Activated CD8-positive, alpha-beta memory T cell treated with anti-CD3 and anti-CD28 coated beads for 1 hour (primary cell): ENCODE results near the gene RNF150.
"Not testable (repeated sequence)": the region's sequence is repeated elsewhere in the genome, so short reads cannot be mapped to it uniquely, and the experiment has no call there.

Experiments
- DNase-seq, 2 donors: peaks; one replicate each; pipeline ENCODE4 v3.0.0-alpha.2; 2020; ENCODE audit warnings: low read depth in 1 of 2; ENCODE audit errors: extremely low read depth in 1 of 2

RNF150 gene

DNA sequence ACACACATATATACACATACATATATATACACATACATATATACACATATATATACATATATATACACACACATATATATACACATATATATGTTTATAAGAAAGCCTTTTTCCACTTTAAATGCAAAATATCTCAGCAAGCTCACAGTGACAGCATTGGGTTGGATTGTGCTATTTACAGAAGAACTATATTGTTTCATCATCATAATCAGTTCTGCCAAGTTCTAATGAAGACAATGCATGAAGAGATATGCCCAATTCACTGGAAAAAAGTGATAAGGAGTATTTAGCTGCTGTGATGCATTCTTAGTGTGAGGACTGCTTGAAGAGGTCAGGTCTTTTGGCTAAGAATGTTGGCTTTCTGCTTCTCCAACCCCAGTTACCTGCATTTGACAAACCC, 54.4 kb downstream of the RNF150 start:
- DNase-seq = no peak

- DNase-seq = no peak
Observed at GRCh38 chr4:141077611-141078225, 55.6 kb downstream of the RNF150 start.

DNA sequence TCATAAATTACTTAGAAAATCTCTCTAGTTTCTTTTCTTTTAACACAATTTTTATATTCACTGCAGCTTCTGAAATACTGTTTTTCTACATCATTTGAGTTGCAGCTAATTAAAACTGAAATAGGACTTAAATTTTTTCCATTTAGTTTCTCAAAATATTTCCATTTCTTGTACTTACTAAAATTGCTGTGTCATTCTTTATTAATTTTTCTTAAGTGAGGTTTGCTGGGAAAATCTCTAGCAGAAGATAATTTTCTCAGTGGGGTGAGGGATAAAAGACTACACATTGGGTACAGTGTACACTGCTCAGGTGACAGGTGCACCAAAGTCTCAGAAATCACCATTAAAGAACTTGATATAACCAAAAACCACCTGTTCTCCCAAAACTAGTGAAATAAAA, 57.7 kb downstream of the RNF150 start:
- DNase-seq = no peak

DNA sequence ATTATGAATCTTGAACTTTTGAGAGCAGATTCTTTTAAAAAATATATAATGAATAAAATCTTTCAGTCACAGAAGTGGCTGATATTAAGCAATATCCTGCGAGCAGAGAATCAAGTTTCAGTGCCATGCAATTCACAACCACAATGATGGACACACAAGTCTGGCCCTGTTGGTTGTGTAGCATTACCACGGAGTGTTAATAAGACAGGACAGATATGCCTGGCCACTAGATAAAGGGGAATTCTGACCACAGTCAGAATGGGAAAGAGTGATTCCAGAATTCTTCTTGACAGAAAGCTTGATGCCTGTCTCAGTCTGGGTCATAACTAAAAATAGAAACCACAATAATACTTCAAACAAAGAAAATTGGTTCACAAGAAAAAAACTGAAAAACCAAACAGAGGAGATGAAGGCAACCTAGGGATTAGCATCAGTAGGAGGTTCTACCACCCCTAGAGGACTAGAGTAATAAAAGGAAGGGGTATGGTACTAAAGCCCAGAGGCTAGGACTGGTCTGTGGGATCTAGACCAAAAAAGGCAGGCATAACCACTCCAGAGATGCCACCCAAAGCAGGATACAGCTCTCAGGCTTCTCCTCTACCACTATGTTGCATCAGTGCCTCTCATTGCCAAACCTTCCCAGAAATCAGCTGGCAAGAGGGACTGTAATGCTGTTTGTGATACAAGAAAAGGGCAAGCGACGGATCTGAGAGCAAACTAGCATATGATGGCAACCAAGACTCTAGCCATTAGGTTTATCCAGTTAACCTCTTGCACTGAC, 59.0 kb downstream of the RNF150 start:
- no peak for DNase-seq

- no peak for DNase-seq
Observed at GRCh38 chr4:141066690-141067089, 66.6 kb downstream of the RNF150 start.

- no peak for DNase-seq
Observed at GRCh38 chr4:141065872-141066271, 67.4 kb downstream of the RNF150 start.

DNA sequence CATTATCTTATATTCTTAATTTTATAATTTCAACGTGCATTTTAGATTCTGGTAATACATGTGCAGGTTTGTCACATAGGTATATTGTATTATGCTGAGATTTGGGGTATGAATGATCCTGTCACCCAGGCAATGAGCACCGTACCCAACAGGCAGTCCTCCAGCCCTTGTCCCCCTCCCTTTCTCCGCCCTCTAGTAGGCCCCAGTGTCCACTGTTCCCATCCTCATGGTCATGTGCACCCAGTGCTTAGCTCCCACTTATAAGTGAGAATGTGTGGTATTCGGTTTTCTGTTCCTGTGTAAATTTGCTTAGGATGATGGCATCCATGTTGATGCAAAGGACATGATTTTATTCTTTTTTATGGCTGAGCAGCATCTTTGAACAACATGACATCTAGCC, 70.6 kb downstream of the RNF150 start:
- DNase-seq = no peak

DNA sequence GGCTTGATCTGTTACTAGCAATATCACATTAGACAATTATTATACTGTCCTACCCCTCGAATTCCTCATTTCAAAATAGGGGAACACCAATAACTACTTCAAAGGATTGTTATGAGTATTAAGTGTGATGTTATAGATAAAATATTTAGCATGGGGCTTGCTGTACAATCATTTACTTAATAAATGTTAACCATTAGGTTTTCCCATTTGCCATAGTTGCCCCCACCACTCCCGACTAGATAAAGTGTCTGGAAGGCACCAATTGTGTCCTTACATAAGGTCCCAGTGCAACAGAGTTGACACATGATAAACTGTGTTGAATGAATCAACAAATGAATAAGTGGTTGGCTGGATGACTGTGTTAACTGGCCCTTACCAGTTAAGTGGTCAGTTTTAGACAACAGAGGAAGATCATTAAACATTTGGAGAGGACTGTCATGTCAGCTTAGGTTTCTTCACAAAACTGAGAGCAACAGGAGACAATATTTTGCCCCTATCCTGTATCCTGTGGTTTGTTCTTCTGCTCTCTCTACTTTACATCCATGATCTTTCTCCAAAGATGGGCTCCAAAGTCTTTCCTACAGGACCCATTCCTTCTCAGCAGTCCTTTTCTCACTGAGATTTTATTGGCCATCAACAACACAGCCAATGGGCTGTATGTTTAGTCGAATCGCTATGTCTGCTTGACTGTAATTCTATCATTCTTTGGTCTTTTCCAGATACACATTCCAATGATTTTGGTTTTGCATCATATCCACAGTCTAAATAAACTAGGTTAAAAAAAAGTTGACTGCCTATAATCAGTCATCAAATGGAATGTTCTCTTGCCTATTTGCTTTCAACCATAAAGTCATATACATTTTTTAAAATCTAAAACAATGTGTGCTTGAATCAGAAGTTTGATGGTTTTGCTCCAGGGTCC, 74.4 kb downstream of the RNF150 start:
- no peak for DNase-seq

GRCh38 chr4:141057582-141057981, 75.7 kb downstream of the RNF150 start:
- no peak for DNase-seq

DNA sequence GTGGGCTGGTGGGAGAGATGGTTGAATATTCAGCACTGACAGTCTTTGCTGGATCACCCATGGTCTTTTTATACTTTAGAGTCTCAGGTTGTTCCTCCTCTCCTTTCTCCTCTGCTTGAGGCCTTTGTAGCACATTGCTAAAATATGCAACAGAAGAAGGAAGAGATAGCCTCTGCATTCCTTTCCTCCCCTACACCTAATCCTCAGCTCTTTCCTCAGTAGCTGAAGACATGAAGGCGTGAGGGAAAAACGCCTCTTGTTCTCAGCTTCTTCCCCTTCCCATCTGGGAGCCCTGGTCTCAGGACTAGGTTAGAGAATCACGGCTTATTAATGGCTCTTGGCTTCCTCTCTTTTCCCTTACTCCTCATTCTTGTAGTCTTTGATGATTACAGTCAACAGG, 76.8 kb downstream of the RNF150 start:
- DNase-seq = no peak

DNA sequence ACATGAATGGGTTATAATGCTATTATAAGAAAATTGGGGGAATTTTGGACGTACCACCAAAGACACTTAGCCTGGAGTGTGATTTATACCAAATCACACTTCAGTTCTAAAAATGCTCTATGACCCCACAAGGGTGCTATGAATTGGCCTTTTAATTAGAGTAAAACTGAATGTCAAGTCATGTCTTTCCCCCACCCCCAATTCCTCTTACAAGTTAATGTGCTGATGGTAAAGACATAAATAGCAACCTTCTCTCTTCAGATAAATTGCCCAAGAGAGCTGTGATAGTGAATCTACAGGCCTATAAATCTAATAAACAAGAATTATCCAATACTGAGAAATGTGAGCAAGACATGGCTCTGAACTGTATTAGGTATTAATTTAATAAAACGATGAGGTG, 78.8 kb downstream of the RNF150 start:
- DNase-seq = no peak

DNA sequence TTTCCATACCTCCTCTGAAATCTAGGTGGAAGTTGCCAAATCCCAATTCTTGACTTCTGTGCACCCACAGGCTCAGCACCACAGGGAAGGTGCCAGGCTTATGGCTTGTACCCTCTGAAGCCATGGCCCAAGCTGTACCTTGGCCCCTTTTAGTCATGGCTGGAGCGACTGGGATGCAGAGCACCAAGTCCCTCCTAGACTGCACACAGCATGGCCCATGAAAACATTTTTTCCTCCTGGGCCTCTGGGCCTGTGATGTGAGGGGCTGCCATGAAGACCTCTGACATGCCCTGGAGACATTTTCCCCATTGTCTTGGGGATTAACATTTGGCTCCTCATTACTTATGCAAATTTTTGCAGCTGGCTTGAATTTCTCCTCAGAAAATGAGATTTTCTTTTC, 82.3 kb downstream of the RNF150 start:
- DNase-seq = not testable (repeated sequence)

DNA sequence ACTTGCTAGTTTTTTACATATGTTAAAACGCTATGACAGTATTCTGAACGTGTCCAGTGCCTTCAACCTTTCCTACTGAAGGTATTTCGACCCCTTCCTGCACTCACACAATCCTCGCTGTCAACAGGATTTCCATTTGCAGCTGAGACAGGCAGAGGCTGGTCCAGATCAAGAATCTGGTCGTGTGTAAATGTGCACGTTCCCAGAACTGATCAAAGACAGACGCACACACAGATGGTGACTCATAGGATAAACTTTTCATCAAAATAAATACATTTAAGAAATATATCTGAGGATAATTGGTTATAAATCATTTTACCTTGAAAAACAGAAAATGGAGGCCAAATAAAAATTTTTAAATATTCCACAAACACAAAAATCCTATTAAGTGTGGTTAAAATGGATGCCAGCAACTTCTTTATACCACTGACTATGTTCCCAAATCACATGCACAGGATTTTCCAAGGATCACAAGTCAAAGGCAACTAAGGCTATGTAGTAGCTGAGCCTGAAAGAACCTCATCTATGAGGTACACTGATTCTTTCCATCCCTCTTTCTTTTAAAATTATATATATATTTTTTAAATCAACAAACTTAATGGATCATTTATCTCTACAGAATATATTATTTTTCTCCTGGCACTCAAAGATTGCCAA, 85.9 kb downstream of the RNF150 start:
- no peak for DNase-seq

GRCh38 chr4:141046255-141046654, 87.0 kb downstream of the RNF150 start:
- DNase-seq = no peak

DNA sequence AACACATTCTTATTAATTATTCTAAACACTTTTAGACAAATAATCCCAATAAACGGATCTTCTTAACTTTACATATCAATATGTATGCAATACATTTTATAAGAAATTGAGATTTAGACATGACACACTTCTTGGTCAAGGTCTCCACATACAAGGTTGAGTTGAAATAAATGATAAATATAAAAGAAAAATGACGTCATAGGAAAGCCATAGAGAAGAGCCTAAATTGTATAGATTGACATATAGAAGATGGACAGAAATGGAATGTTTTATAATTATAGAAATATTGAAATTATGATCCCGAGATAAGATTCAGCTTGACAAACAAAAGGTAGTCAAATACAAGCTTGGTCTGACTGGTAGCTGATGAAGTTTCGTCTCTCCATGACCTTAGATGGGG, 87.4 kb downstream of the RNF150 start:
- DNase-seq = no peak

- DNase-seq = no peak
Observed at GRCh38 chr4:141041021-141041476, 92.2 kb downstream of the RNF150 start.

GRCh38 chr4:141039156-141039555, 94.1 kb downstream of the RNF150 start:
- DNase-seq = no peak

GRCh38 chr4:141038428-141038827, 94.8 kb downstream of the RNF150 start:
- no peak for DNase-seq

- DNase-seq = no peak
Observed at GRCh38 chr4:141037446-141037845, 95.8 kb downstream of the RNF150 start.

DNA sequence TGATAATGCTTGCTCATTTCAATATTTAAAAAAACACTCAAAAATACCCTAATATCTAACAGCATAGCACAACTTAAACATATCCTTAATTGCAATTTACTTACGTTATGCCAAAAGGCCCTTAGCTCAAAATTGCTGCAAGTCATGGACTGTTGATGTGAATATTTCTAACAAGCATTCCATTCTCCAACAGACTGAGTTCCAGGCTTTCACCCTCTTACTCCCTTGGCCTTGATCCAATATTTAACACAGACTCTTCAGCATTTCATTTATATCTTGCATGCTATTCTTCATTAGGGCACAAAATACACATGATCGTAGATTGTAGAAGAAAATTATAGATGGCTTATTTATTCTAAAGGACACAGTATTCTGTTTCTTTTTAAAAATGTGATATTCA, 96.5 kb downstream of the RNF150 start:
- no peak for DNase-seq

GRCh38 chr4:141035920-141036319, 97.3 kb downstream of the RNF150 start:
- DNase-seq = no peak
